Tibial nerve (tissue), 4 donors: ENCODE results near the gene TBC1D3B.

Experiments used
- EP300 ChIP-seq, 2 donors: sonication (generic); formaldehyde crosslinking; IDR thresholded peaks; one replicate each; pipeline ENCODE4 v1.6.1; 2017; ENCODE audit warnings: antibody characterized with exemption in 2 of 2, mild to moderate bottlenecking in 1 of 2
- TF ChIP-seq, protein P1 (sequence below), 5 experiments: fragments of 200-600 bp in 3 of 5; fragments of 450-650 bp in 2 of 5; sonication (generic) in 3 of 5; IDR thresholded peaks; one replicate each; pipeline ENCODE4 v1.5.1; 2016 to 2019; ENCODE audit warnings: antibody characterized with exemption in 5 of 5, mild to moderate bottlenecking in 3 of 5, moderate library complexity in 2 of 5

DNA sequence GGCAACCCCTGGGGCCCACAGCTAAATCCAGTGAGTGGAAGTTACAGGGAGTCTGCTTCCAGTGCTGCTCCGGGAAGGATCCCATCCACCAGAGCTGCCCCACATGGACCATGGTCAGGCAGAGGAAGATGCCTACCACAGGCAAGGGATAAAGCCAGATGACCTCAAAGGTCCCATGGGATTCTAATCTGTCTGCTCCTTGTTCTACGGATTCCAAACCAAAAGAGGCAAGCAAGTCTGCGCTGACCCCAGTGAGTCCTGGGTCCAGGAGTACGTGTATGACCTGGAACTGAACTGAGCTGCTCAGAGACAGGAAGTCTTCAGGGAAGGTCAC is 35.8 kb upstream of the TBC1D3B start:
- TF ChIP-seq, protein P1, sequence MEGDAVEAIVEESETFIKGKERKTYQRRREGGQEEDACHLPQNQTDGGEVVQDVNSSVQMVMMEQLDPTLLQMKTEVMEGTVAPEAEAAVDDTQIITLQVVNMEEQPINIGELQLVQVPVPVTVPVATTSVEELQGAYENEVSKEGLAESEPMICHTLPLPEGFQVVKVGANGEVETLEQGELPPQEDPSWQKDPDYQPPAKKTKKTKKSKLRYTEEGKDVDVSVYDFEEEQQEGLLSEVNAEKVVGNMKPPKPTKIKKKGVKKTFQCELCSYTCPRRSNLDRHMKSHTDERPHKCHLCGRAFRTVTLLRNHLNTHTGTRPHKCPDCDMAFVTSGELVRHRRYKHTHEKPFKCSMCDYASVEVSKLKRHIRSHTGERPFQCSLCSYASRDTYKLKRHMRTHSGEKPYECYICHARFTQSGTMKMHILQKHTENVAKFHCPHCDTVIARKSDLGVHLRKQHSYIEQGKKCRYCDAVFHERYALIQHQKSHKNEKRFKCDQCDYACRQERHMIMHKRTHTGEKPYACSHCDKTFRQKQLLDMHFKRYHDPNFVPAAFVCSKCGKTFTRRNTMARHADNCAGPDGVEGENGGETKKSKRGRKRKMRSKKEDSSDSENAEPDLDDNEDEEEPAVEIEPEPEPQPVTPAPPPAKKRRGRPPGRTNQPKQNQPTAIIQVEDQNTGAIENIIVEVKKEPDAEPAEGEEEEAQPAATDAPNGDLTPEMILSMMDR (IDR thresholded peaks at IDR 0.05), result no peak
- TF ChIP-seq EP300 (IDR thresholded peaks at IDR 0.05), result no peak
